ENCODE measurements around the gene E2F1.

E2F1 gene

DNA sequence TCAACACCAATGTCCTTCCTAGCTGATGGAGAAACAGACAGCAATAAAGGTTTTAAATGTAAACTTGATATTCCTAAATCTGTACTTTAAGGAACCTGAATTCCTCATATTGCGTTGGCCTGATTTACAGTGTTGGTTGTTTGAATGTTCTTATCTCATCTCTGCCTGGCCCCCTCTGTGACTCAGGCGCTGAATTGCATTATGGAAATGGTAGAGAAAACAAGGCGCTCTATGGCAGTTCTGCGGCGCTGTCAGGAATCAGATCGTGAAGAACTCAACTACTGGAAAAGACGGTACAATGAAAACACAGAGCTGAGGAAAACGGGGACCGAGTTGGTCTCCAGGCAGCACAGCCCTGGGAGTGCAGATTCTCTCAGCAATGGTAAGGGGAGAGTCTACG lies 56.7 kb downstream of the E2F1 start:
- DNase-seq (ENCODE audit: low read depth) = no peak
- H3K4me3 ChIP-seq (ENCODE audit: control insufficient read depth, low read depth, low read length) = no peak overlapping the region
- TF ChIP-seq, protein P1, sequence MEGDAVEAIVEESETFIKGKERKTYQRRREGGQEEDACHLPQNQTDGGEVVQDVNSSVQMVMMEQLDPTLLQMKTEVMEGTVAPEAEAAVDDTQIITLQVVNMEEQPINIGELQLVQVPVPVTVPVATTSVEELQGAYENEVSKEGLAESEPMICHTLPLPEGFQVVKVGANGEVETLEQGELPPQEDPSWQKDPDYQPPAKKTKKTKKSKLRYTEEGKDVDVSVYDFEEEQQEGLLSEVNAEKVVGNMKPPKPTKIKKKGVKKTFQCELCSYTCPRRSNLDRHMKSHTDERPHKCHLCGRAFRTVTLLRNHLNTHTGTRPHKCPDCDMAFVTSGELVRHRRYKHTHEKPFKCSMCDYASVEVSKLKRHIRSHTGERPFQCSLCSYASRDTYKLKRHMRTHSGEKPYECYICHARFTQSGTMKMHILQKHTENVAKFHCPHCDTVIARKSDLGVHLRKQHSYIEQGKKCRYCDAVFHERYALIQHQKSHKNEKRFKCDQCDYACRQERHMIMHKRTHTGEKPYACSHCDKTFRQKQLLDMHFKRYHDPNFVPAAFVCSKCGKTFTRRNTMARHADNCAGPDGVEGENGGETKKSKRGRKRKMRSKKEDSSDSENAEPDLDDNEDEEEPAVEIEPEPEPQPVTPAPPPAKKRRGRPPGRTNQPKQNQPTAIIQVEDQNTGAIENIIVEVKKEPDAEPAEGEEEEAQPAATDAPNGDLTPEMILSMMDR (IDR thresholded peaks at IDR 0.05; ENCODE audit: control insufficient read depth, insufficient read depth, low read depth, low read length, missing control alignments) = no peak

DNA sequence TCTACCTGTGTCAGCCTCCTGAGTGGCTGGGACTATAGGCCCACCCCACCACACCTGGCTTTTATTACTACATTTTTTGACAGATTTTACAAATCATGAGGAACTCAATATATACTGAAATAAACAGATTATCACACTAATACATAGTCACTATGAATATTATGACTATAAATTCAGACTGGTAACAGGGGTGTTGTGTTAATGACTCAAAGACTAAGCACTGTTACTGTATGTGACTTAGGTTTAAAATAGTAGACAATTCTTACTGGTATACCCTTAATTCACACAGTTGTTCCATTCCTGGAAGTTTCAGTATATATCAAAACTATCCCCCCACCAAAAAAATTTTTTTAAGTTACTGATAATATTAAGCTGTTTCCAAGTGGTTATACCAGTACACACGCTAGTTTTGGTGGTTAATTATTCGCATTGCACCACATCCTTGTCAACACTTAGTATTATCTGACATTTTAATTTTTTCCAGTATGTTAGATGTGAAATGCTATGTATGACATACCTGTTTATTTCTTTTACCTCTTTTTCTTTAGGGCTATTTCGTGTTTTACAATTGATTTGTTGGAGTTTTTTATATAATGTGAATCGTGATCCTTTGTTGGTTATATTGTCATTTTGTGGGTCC lies 58.5 kb downstream of the E2F1 start:
- H3K4me3 ChIP-seq (ENCODE audit: control insufficient read depth, low read depth, low read length) = no peak overlapping the region
- no peak for DNase-seq (ENCODE audit: low read depth)
- TF ChIP-seq, protein P1 (IDR thresholded peaks at IDR 0.05; ENCODE audit: control insufficient read depth, insufficient read depth, low read depth, low read length, missing control alignments) = no peak

GRCh38 chr20:33626190-33626589 lies 60.0 kb downstream of the E2F1 start:
- TF ChIP-seq, protein P1 (IDR thresholded peaks at IDR 0.05; ENCODE audit: control insufficient read depth, insufficient read depth, low read depth, low read length, missing control alignments) = no peak
- no peak overlapping the region for H3K4me3 ChIP-seq (ENCODE audit: control insufficient read depth, low read depth, low read length)
- no peak for DNase-seq (ENCODE audit: low read depth)
